A673 (cell line): ENCODE measurements around the gene GBA2. TPM values are rescaled to one million over a fixed set of nuclear protein-coding genes. Genes with fewer than 3 reads are reported as not detected.

ENCODE experiments used
- BruUV-seq: library from RNA; stranded (reverse); fragments of 400-500 nt; replicated peaks from 2 replicates; lab custom pipeline; 2021; lab: Mats Ljungman, UMichigan
- CTCF ChIA-PET: fragments of 300-600 bp; sonication (Branson Sonifier 250); formaldehyde crosslinking; loops from one replicate; lab custom pipeline; 2022; ENCODE audit warnings: antibody characterized with exemption; lab: Charles Lee
- POLR2A ChIA-PET: fragments of 300-600 bp; sonication (Branson Sonifier 250); formaldehyde crosslinking; loops from one replicate; lab custom pipeline; 2022; ENCODE audit warnings: antibody characterized with exemption; ENCODE audit not compliant: low non-redundant PET; lab: Charles Lee
- DNase-seq: peaks from one replicate; pipeline ENCODE4 v3.0.0-alpha.2; 2015; ENCODE audit warnings: low spot score
- H3K27ac ChIP-seq: fragments of 200-600 bp; sonication (generic); 2 replicates; pipeline ENCODE4 v1.5.1; 2016; ENCODE audit warnings: mixed run types, low read depth, mild to moderate bottlenecking, mixed read lengths, antibody characterized with exemption, low read length; ENCODE audit not compliant: poor library complexity, severe bottlenecking
- H3K27me3 ChIP-seq: fragments of 200-600 bp; sonication (generic); replicated peaks from 2 replicates; pipeline ENCODE4 v1.6.1; 2017; ENCODE audit warnings: mixed run types, low read depth, mild to moderate bottlenecking, mixed read lengths, antibody characterized with exemption, low read length; ENCODE audit not compliant: insufficient read depth, poor library complexity
- H3K36me3 ChIP-seq: fragments of 200-600 bp; sonication (generic); 2 replicates; pipeline ENCODE4 v1.6.1; 2016; ENCODE audit warnings: mixed run types, mild to moderate bottlenecking, mixed read lengths, antibody characterized with exemption, low read length; ENCODE audit not compliant: insufficient read depth, poor library complexity, severe bottlenecking
- H3K4me1 ChIP-seq: fragments of 200-600 bp; sonication (generic); 2 replicates; pipeline ENCODE4 v1.6.1; 2017; ENCODE audit warnings: mixed run types, mild to moderate bottlenecking, mixed read lengths, antibody characterized with exemption, low read length; ENCODE audit not compliant: insufficient read depth, poor library complexity, severe bottlenecking
- H3K4me3 ChIP-seq: fragments of 200-600 bp; sonication (generic); 2 replicates; pipeline ENCODE4 v1.5.1; 2016; ENCODE audit warnings: low read depth, mixed run types, mild to moderate bottlenecking, mixed read lengths, low read length; ENCODE audit not compliant: poor library complexity, severe bottlenecking
- H3K9me3 ChIP-seq: fragments of 200-600 bp; sonication (generic); 2 replicates; pipeline ENCODE4 v1.6.1; 2016; ENCODE audit warnings: mixed run types, low read depth, mild to moderate bottlenecking, mixed read lengths, antibody characterized with exemption, low read length; ENCODE audit not compliant: poor library complexity, severe bottlenecking
- EZH2 ChIP-seq: fragments of 200-600 bp; sonication (generic); IDR thresholded peaks from 2 replicates; pipeline ENCODE4 v1.6.1; 2017; ENCODE audit warnings: borderline replicate concordance, low read depth, mild to moderate bottlenecking, mixed read lengths, antibody characterized with exemption, low read length; ENCODE audit not compliant: poor library complexity, severe bottlenecking
- intact Hi-C: fragments of 100-400 bp; cut with micrococcal nuclease; formaldehyde crosslinking; loops from one replicate; pipeline ENCODE4 v1.10.0; 2022; ENCODE audit not compliant: unreplicated experiment
- total RNA-seq: library from RNA; stranded (reverse); gene quantifications from 2 replicates; pipeline ENCODE4 v1.2.3, GENCODE V29; 2021
- TF ChIP-seq, protein P1 (sequence below): fragments of 300-800, 200-600 bp; sonication (generic); conservative IDR thresholded peaks from 2 replicates; pipeline ENCODE4 v1.5.1; 2017; ENCODE audit warnings: low read depth, mild to moderate bottlenecking, antibody characterized with exemption, low read length, moderate library complexity, mixed read lengths

The GBA2 gene
- total RNA-seq, 1 experiment from 2014 or later = 67.6 TPM

DNA sequence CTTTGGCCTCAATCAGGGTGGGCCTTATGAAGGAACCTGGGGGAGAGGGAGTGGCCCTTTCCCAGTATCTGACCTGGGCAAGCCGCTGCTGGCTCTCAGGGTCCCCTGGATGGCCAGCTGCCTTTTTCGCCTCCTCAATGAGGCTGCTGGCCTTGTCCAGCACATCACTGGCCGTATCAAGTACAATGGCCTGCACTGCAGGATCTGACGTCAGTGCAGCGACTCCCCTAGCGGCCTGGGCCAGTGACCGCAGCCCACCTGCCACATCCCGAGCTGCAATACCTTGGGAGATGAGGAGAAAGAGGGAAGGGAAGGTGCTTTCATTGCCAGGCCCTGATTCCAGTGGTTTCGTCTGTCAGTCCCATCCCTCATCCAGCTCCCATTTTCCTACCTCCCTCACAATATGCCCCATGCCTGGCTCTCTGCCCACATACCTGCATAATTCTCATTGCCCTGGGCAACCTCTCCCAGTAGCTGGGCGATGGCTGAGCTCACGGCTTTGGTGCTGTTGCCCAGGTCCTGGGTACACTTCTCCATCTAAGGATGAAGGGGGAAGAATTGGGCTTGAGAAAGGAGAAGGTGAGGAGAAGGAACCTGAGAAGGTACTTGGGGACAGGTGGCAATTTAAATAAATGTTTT, 36.1 kb downstream of the GBA2 start:
- intact Hi-C loops = no loop called here
- ChIA-PET CTCF (no interaction called here), POLR2A (no interaction called here)
- Histone ChIP-seq H3K27ac (no peak overlapping the region), H3K9me3 (no peaks in the 10 kb centered on the region), H3K27me3 (no peaks in the 10 kb centered on the region), H3K4me3 (no peak overlapping the region), H3K36me3 (peaks cover 89% of the 10 kb centered on the region), H3K4me1 (no peaks in the 10 kb centered on the region)
- no peak for DNase-seq
- TF ChIP-seq EZH2 = no peak
- TF ChIP-seq, protein P1, sequence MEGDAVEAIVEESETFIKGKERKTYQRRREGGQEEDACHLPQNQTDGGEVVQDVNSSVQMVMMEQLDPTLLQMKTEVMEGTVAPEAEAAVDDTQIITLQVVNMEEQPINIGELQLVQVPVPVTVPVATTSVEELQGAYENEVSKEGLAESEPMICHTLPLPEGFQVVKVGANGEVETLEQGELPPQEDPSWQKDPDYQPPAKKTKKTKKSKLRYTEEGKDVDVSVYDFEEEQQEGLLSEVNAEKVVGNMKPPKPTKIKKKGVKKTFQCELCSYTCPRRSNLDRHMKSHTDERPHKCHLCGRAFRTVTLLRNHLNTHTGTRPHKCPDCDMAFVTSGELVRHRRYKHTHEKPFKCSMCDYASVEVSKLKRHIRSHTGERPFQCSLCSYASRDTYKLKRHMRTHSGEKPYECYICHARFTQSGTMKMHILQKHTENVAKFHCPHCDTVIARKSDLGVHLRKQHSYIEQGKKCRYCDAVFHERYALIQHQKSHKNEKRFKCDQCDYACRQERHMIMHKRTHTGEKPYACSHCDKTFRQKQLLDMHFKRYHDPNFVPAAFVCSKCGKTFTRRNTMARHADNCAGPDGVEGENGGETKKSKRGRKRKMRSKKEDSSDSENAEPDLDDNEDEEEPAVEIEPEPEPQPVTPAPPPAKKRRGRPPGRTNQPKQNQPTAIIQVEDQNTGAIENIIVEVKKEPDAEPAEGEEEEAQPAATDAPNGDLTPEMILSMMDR = no peak
- no TSS peak for BruUV-seq

DNA sequence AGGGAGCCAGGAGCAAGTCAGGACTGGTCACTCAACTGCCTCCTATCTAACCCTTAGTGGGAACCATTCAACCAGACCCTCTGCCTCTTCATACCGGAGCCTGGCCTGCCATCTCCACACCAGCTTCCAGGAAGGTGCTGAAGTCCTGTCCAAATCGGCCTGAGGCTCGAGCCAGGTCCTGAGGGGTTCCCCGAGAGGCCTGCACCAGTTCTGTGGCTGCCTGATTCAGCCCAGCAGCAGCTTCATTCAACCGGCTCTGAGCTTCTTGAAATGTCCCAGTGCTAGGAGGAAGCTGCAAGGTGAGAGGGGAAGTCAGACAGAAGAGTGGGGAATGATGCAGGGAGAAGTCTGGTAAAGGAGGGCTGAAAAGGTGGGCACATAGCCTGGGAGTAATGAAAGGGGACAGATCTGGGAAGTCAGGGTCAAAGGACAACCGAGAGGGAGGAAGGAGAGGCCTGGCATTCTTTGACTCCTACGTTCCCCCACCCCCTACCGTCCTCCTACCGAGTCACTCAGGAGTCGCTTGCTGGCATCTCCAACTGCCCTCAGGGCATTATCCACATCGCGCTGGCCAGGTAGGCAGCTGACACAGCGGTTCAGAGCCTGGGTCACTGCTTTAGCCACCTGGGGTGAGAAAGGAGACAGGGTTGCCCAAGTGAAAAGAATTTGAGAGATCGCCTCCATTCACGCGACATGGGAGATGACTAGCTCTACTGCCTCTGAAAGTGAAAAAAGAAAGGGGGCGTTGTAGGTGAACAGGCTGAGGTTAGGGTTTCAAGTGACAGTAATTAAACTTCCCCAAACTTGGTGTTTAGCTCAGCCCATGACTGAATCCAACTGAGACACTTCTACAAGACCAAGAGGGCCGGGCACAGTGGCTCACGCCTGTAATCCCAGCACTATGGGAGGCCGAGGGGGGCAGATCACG, 37.3 kb downstream of the GBA2 start:
- TF ChIP-seq, protein P1 = no peak
- no peak for TF ChIP-seq EZH2
- CTCF ChIA-PET = interaction anchor here (0.7 kb wide), 1 partner anchor 23 kb away, joined by 7 read pairs; no protein-coding TSS in a partner anchor

DNA sequence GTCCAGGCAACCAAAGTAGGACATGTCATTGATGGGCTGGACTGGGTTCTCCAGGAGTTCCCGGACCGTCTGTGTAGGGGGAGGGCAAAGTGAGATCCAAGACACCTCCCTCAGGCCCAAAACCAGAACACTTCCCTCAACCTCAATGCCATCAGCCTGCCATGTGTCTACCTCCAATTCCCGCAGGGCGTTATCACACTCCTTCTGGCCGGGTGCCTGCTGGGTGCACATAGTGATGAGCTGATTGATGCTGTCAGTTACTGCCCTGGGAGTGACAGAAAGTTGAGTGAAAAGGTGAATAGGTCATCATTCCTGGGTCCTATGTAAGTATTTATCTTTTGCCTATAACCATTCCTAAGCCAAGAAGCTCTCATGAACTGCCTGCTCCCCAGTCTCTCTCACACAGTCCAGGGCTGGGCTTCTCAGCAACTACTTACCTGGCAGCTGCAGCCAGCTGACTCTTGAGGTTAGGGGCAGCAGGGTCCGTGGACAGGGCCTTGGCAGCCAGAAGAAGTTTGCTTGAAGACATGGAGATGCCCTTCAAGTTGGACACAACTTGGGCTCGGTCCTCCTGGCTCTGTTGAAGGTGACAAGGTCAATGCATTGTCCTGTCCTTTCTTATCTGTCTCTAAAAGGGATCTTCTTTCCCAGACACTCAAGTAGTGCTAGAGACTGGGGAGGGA, 38.1 kb downstream of the GBA2 start:
- no peaks in the 10 kb centered on the region for H3K27me3 ChIP-seq
- H3K9me3 ChIP-seq = no peaks in the 10 kb centered on the region
- TSS peak; percentile 33 for BruUV-seq
- peaks cover 89% of the 10 kb centered on the region for H3K36me3 ChIP-seq
- no peak for TF ChIP-seq EZH2
- TF ChIP-seq, protein P1 = no peak
- POLR2A ChIA-PET = no interaction called here
- H3K4me3 ChIP-seq = no peak overlapping the region
- intact Hi-C loops = no loop called here
- CTCF ChIA-PET = interaction anchor here (1.0 kb wide), 1 partner anchor 17 kb away, joined by 3 read pairs; no protein-coding TSS in a partner anchor
- DNase-seq = no peak
- no peak overlapping the region for H3K27ac ChIP-seq
- H3K4me1 ChIP-seq = no peaks in the 10 kb centered on the region

More for the DNA sequence above, 37.3 kb downstream of the GBA2 start:
- Histone ChIP-seq H3K4me3 (no peak overlapping the region), H3K4me1 (no peaks in the 10 kb centered on the region), H3K27ac (no peak overlapping the region), H3K9me3 (no peaks in the 10 kb centered on the region), H3K27me3 (no peaks in the 10 kb centered on the region), H3K36me3 (peaks cover 89% of the 10 kb centered on the region)
- intact Hi-C loops = no loop called here
- DNase-seq = no peak
- POLR2A ChIA-PET = interaction anchor here (0.5 kb wide), 1 partner anchor 14 kb away, joined by 3 read pairs; no protein-coding TSS in a partner anchor
- no TSS peak for BruUV-seq
